CD4-positive, alpha-beta T cell treated with Interleukin-2 at 100 ng/mL for 4 hours (primary cell): ENCODE data around the gene EIF5A.

Experiments
- DNase-seq: peaks from one replicate; pipeline ENCODE4 v3.0.0-alpha.2; 2020; ENCODE audit warnings: low spot score

The EIF5A gene

GRCh38 chr17:7356756-7357155 lies 49.3 kb downstream of the EIF5A start:
- no peak for DNase-seq

DNA sequence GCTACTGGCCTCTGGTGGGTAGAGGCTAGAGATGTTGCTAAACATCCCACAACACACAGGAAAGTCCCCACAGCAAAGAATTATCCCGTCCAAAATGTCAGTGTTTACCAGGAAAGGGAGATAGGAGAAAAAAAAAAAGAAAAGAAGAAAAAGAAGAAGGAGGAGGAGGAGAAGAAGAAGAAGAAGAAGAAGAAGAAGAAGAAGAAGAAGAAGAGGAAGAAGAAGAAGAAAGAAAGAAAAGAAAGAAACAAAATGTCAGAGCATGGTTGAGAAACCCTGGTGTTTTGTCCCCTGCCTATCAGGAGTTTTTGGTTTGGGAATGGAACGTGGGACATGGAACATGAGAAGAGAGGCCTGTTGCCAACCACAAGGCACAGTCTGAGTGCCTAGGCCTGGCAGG lies 50.0 kb downstream of the EIF5A start:
- DNase-seq, result no peak

- no peak for DNase-seq
Observed at GRCh38 chr17:7361906-7362305, 54.5 kb downstream of the EIF5A start.
